H1 (cell line): ENCODE results near the gene TOMM7. TPM values are rescaled to one million over a fixed set of nuclear protein-coding genes. Genes with fewer than 3 reads are reported as not detected.

ENCODE experiments used
- CTCF ChIA-PET: fragments of 300-600 bp; sonication (Branson Sonifier 250); formaldehyde crosslinking; loops from one replicate; lab custom pipeline; 2021; ENCODE audit not compliant: partially characterized antibody; lab: Charles Lee
- POLR2A ChIA-PET: fragments of 300-600 bp; sonication (Branson Sonifier 250); formaldehyde crosslinking; loops from one replicate; lab custom pipeline; 2021; ENCODE audit warnings: inconsistent platforms; ENCODE audit not compliant: partially characterized antibody; lab: Charles Lee
- DNase-seq, 2 experiments: peaks; one replicate each; pipeline versions ENCODE4 v3.0.0 to v3.0.0-alpha.2; 2010 to 2022; ENCODE audit warnings: low spot score in 2 of 2, low read depth in 1 of 2, mixed read lengths in 1 of 2
- FAIRE-seq: peaks from 2 replicates; lab custom pipeline; 2011; peaks lifted over from hg19 to GRCh38; lab: Jason Lieb, UNC
- H2AFZ ChIP-seq: 2 replicates; pipeline ENCODE4 v1.8.1; 2012; ENCODE audit warnings: low read length, inconsistent platforms
- H2AK5ac ChIP-seq: 2 replicates; pipeline ENCODE4 v1.6.1; 2013; ENCODE audit warnings: low read depth, low read length
- H2BK120ac ChIP-seq: replicated peaks from 2 replicates; pipeline ENCODE3; 2013; ENCODE audit warnings: low read depth, low read length, inconsistent platforms
- H2BK12ac ChIP-seq: 2 replicates; pipeline ENCODE4 v1.6.1; 2013; ENCODE audit warnings: low read depth, low read length
- H2BK15ac ChIP-seq: 2 replicates; pipeline ENCODE4 v1.6.1; 2013; ENCODE audit warnings: low read length
- H2BK20ac ChIP-seq: 2 replicates; pipeline ENCODE4 v1.6.1; 2013; ENCODE audit warnings: low read length
- H2BK5ac ChIP-seq: 2 replicates; pipeline ENCODE4 v1.6.1; 2013; ENCODE audit warnings: low read depth, low read length
- H3K14ac ChIP-seq: 2 replicates; pipeline ENCODE4 v1.6.1; 2013; ENCODE audit warnings: inconsistent platforms; ENCODE audit not compliant: insufficient read length
- H3K18ac ChIP-seq: 2 replicates; pipeline ENCODE4 v1.6.1; 2013; ENCODE audit warnings: low read length; ENCODE audit errors: extremely low read depth
- H3K23ac ChIP-seq: 2 replicates; pipeline ENCODE4 v1.6.1; 2013; ENCODE audit warnings: inconsistent platforms; ENCODE audit not compliant: insufficient read length
- H3K23me2 ChIP-seq: 2 replicates; pipeline ENCODE4 v1.6.1; 2013; ENCODE audit warnings: low read depth, low read length
- H3K27ac ChIP-seq: 2 replicates; pipeline ENCODE4 v1.6.1; 2011; ENCODE audit warnings: low read depth, low read length, inconsistent platforms
- H3K27me3 ChIP-seq, 4 experiments: replicated peaks in 1 of 4; 1 replicate in 1 of 4; 2 replicates in 3 of 4; pipeline versions ENCODE4 v1.6.1 to v1.8.1; 2011 to 2013; ENCODE audit warnings: low read length in 3 of 4, mild to moderate bottlenecking in 3 of 4, inconsistent platforms in 2 of 4, mixed read lengths in 2 of 4, moderate library complexity in 1 of 4; ENCODE audit not compliant: control insufficient read depth in 3 of 4, insufficient read depth in 3 of 4; ENCODE audit errors: extremely low read depth in 1 of 4
- H3K36me3 ChIP-seq, 4 experiments: 2 replicates each; pipeline versions ENCODE4 v1.6.1 to v1.8.1; 2011 to 2013; ENCODE audit warnings: mild to moderate bottlenecking in 4 of 4, low read length in 3 of 4, moderate library complexity in 2 of 4, control low read depth in 1 of 4, inconsistent platforms in 1 of 4; ENCODE audit not compliant: insufficient read depth in 4 of 4, control insufficient read depth in 2 of 4
- H3K4ac ChIP-seq: replicated peaks from 2 replicates; pipeline ENCODE3; 2013; ENCODE audit warnings: low read length, low read depth, mixed read lengths, inconsistent platforms; ENCODE audit not compliant: insufficient read length
- H3K4me1 ChIP-seq, 4 experiments: replicated peaks in 1 of 4; 1 replicate in 1 of 4; 2 replicates in 3 of 4; pipeline versions ENCODE4 v1.6.1 to v1.8.1; 2011 to 2013; ENCODE audit warnings: low read length in 3 of 4, inconsistent platforms in 2 of 4, mixed read lengths in 1 of 4; ENCODE audit not compliant: insufficient read depth in 4 of 4, control insufficient read depth in 3 of 4
- H3K4me2 ChIP-seq, 2 experiments: 2 replicates each; pipeline versions ENCODE4 v1.6.1 to v1.8.1; 2011 to 2013; ENCODE audit warnings: low read depth in 2 of 2, low read length in 2 of 2, control low read depth in 1 of 2, inconsistent platforms in 1 of 2, mild to moderate bottlenecking in 1 of 2; ENCODE audit not compliant: insufficient read depth in 1 of 2
- H3K4me3 ChIP-seq, 4 experiments: fragments of 200-600, 300-600 bp in 1 of 4; sonication (generic), shearing (Covaris generic), sonication (Bioruptor Twin) in 1 of 4; 2 replicates each; pipeline versions ENCODE4 v1.5.1 to v1.8.1; 2011 to 2016; ENCODE audit warnings: low read length in 4 of 4, low read depth in 3 of 4, control low read depth in 2 of 4, inconsistent platforms in 2 of 4, mild to moderate bottlenecking in 2 of 4, mixed read lengths in 1 of 4, moderate library complexity in 1 of 4; ENCODE audit not compliant: insufficient read depth in 2 of 4; ENCODE audit errors: extremely low read depth in 1 of 4
- H3K56ac ChIP-seq: replicated peaks from 2 replicates; pipeline ENCODE3; 2013; ENCODE audit warnings: low read depth, mild to moderate bottlenecking, mixed read lengths, low read length, inconsistent platforms; ENCODE audit not compliant: insufficient read length
- H3K79me1 ChIP-seq: 2 replicates; pipeline ENCODE4 v1.6.1; 2013; ENCODE audit warnings: low read depth, low read length, control low read depth
- H3K79me2 ChIP-seq, 2 experiments: 2 replicates each; pipeline versions ENCODE4 v1.6.1 to v1.8.1; 2012 to 2013; ENCODE audit warnings: low read length in 2 of 2, mild to moderate bottlenecking in 2 of 2, inconsistent platforms in 1 of 2; ENCODE audit not compliant: insufficient read depth in 2 of 2, control insufficient read depth in 1 of 2
- H3K9ac ChIP-seq, 4 experiments: replicated peaks in 1 of 4; 1 replicate in 1 of 4; 2 replicates in 3 of 4; pipeline versions ENCODE4 v1.6.1 to v1.8.1; 2011 to 2013; ENCODE audit warnings: low read depth in 3 of 4, low read length in 3 of 4, control low read depth in 2 of 4, mild to moderate bottlenecking in 2 of 4, moderate library complexity in 2 of 4, inconsistent platforms in 1 of 4; ENCODE audit errors: extremely low read depth in 1 of 4
- H3K9me3 ChIP-seq, 2 experiments: 2 replicates each; pipeline versions ENCODE4 v1.6.1 to v1.8.1; 2012 to 2013; ENCODE audit warnings: mild to moderate bottlenecking in 2 of 2, moderate library complexity in 2 of 2, control low read depth in 1 of 2, inconsistent platforms in 1 of 2, low read depth in 1 of 2, low read length in 1 of 2, mixed read lengths in 1 of 2; ENCODE audit not compliant: insufficient read depth in 2 of 2
- H4K20me1 ChIP-seq, 2 experiments: replicated peaks in 1 of 2; 2 replicates each; pipeline versions ENCODE3 to v1.8.1; 2011 to 2013; ENCODE audit warnings: inconsistent platforms in 2 of 2, low read length in 2 of 2, mild to moderate bottlenecking in 1 of 2; ENCODE audit not compliant: insufficient read depth in 2 of 2, control insufficient read depth in 1 of 2
- H4K5ac ChIP-seq: 2 replicates; pipeline ENCODE4 v1.6.1; 2013; ENCODE audit warnings: low read length, low read depth, mixed read lengths, inconsistent platforms; ENCODE audit not compliant: insufficient read length
- H4K8ac ChIP-seq: 2 replicates; pipeline ENCODE4 v1.8.0; 2013; ENCODE audit warnings: mild to moderate bottlenecking, moderate library complexity, low read length, inconsistent platforms; ENCODE audit not compliant: insufficient read depth; ENCODE audit errors: extremely low read depth
- H4K91ac ChIP-seq: replicated peaks from 2 replicates; pipeline ENCODE3; 2013; ENCODE audit warnings: low read length, mixed read lengths, inconsistent platforms; ENCODE audit not compliant: insufficient read length
- SP1 ChIP-seq: IDR thresholded peaks from 2 replicates; pipeline ENCODE4 v1.6.1; 2011; ENCODE audit warnings: low read depth, low read length
- WGBS, 2 experiments: shearing (Covaris generic) in 1 of 2; methylation state at CpG; one replicate each; pipeline versions ENCODE4 v1.1.6 to v1.1.7; 2013 to 2015; ENCODE audit warnings: low lambda C conversion rate in 2 of 2, mixed read lengths in 2 of 2, inconsistent platforms in 1 of 2, low coverage in 1 of 2, missing lambda C conversion rate in 1 of 2; ENCODE audit not compliant: insufficient replicate concordance in 2 of 2, insufficient coverage in 1 of 2, insufficient read length in 1 of 2; ENCODE audit errors: extremely low coverage in 1 of 2, missing lambda C conversion rate in 1 of 2; 5-methylcytosine and 5-hydroxymethylcytosine counted together
- polyA plus RNA-seq, 7 experiments: library from polyadenylated mRNA; depleted of rRNA in 3 of 7; stranded (reverse) in 5 of 7; unstranded in 2 of 7; fragments of >200 nt in 5 of 7; fragments of 200-250 nt in 2 of 7; gene quantifications; 1 replicate in 5 of 7; 2 replicates in 1 of 7; 4 replicates in 1 of 7; pipeline versions ENCODE4 v1.2.1 to v1.2.3, GENCODE V29; 2011 to 2013; ENCODE audit warnings: missing spikeins in 2 of 7, mixed read lengths in 2 of 7
- total RNA-seq: library from RNA; stranded (reverse); fragmentation: NEBNext Ultra II Directional; extraction: Animal tissue kit (Norgen Biotek cat#: 25700); gene quantifications from 2 replicates; pipeline ENCODE4 v1.2.1, GENCODE V29; 2021

TOMM7 gene
- total and polyA plus RNA-seq, 2 of the 8 experiments (the other 6 are each of a cell fraction or from before 2014, with no cell fraction given), result 389 to 508 TPM

- FAIRE-seq (no peak), DNase-seq (no peak)
- Histone ChIP-seq H2BK12ac (no peak overlapping the region), H3K4me3 (no peak overlapping the region), H3K4ac (no peak overlapping the region), H3K36me3 (no peaks in the 10 kb centered on the region), H3K23me2 (no peaks in the 10 kb centered on the region), H3K23ac (no peak overlapping the region), H2AFZ (no peak overlapping the region), H3K56ac (no peak overlapping the region), H3K27ac (no peak overlapping the region), H4K5ac (no peak overlapping the region), H4K8ac (no peak overlapping the region), H3K27me3 (no peaks in the 10 kb centered on the region), H3K9me3 (no peaks in the 10 kb centered on the region), H2BK120ac (no peak overlapping the region), H4K91ac (no peak overlapping the region), H4K20me1 (no peaks in the 10 kb centered on the region), H3K4me1 (no peaks in the 10 kb centered on the region), H2BK20ac (no peak overlapping the region), H3K18ac (no peak overlapping the region), H3K4me2 (no peak overlapping the region), H3K79me2 (no peaks in the 10 kb centered on the region), H2BK5ac (no peak overlapping the region), H2AK5ac (no peak overlapping the region), H2BK15ac (no peak overlapping the region), H3K14ac (no peak overlapping the region), H3K9ac (no peak overlapping the region), H3K79me1 (no peaks in the 10 kb centered on the region)
- ChIA-PET CTCF (interaction anchor here (1.1 to 5.0 kb wide), 13 partner anchors 10 to 674 kb away, joined by 4 to 41 read pairs (median 12); partner anchors contain the start of genes IL6 and TOMM7), POLR2A (interaction anchor here (1.2 kb wide), 1 partner anchor 76 kb away, joined by 4 read pairs; no protein-coding TSS in a partner anchor)
- WGBS, 2 experiments, result 92% methylated on average over 1 of the region's 1 CpG; no CpG with 5 or more reads in 1 of the 2 experiments
- no peak for TF ChIP-seq SP1
These were observed 38.3 kb downstream of the TOMM7 start for GRCh38 chr7:22784346-22784745.
